Measurements from ENCODE around the gene HNF4A. TPM values are rescaled to one million over a fixed set of nuclear protein-coding genes. Genes with fewer than 3 reads are reported as not detected.

HNF4A gene
- total RNA-seq, 1 donor from 2014 or later, result not detected

- DNase-seq (ENCODE audit: extremely low spot score in 2 of 2), result no peak
- intact Hi-C loops (cut with DNase I), result no loop called here
- H3K36me3 ChIP-seq, result no peaks in the 10 kb centered on the region
- H3K4me3 ChIP-seq, result no peak overlapping the region
- H3K4me1 ChIP-seq, result no peaks in the 10 kb centered on the region
- TF ChIP-seq POLR2A (IDR thresholded peaks at IDR 0.05) (no peak), POLR2AphosphoS5 (IDR thresholded peaks at IDR 0.05; ENCODE audit: insufficient read depth in 1 of 2, low read depth in 1 of 2) (no peak)
- TF ChIP-seq, protein P1, sequence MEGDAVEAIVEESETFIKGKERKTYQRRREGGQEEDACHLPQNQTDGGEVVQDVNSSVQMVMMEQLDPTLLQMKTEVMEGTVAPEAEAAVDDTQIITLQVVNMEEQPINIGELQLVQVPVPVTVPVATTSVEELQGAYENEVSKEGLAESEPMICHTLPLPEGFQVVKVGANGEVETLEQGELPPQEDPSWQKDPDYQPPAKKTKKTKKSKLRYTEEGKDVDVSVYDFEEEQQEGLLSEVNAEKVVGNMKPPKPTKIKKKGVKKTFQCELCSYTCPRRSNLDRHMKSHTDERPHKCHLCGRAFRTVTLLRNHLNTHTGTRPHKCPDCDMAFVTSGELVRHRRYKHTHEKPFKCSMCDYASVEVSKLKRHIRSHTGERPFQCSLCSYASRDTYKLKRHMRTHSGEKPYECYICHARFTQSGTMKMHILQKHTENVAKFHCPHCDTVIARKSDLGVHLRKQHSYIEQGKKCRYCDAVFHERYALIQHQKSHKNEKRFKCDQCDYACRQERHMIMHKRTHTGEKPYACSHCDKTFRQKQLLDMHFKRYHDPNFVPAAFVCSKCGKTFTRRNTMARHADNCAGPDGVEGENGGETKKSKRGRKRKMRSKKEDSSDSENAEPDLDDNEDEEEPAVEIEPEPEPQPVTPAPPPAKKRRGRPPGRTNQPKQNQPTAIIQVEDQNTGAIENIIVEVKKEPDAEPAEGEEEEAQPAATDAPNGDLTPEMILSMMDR (IDR thresholded peaks at IDR 0.05), result no peak
- no peaks in the 10 kb centered on the region for H3K27me3 ChIP-seq
- H3K9me3 ChIP-seq, result no peaks in the 10 kb centered on the region
- H3K27ac ChIP-seq, result no peak overlapping the region
These were observed 94.9 kb downstream of the HNF4A start for GRCh38 chr20:44450281-44450889.

DNA sequence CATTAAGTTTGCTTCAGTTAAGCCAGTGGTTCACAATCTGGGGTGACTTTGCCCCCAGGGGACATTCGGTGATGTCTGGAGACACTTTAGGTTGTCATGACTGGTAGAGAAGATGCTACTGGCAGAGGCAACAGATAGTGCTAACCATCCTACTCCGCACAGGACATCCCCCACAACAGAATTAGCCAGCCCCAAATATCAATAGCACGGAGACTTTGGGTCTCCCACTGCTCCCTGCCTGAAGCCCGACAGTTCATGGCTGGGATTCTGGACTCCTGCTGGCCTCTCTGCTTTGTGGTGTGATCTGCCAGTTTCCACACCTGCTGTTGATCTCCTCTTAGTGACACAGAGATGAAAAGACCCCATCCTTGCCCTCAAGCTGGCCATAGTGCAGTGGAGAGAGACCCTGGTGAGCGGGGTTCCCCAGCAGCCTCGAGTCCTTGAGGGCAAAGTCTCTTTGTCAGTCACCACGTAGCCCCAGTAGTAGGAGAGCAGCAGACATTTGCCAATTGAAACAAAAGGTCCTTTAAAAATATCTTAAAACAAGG, 95.5 kb downstream of the HNF4A start:
- Histone ChIP-seq H3K9me3 (no peaks in the 10 kb centered on the region), H3K4me1 (no peaks in the 10 kb centered on the region), H3K27me3 (no peaks in the 10 kb centered on the region), H3K4me3 (no peak overlapping the region), H3K36me3 (no peaks in the 10 kb centered on the region), H3K27ac (no peak overlapping the region)
- no peak for TF ChIP-seq POLR2AphosphoS5 (IDR thresholded peaks at IDR 0.05; ENCODE audit: insufficient read depth in 1 of 2, low read depth in 1 of 2)
- no peak for TF ChIP-seq POLR2A (IDR thresholded peaks at IDR 0.05)
- TF ChIP-seq, protein P1 (IDR thresholded peaks at IDR 0.05), result no peak
- intact Hi-C loops (cut with DNase I), result no loop called here
- no peak for DNase-seq (ENCODE audit: extremely low spot score in 2 of 2)

- Histone ChIP-seq H3K4me1 (no peaks in the 10 kb centered on the region), H3K27me3 (no peaks in the 10 kb centered on the region), H3K36me3 (no peaks in the 10 kb centered on the region), H3K4me3 (no peak overlapping the region), H3K9me3 (no peaks in the 10 kb centered on the region), H3K27ac (no peak overlapping the region)
- no peak for DNase-seq (ENCODE audit: extremely low spot score in 2 of 2)
- intact Hi-C loops (cut with DNase I), result no loop called here
- no peak for TF ChIP-seq POLR2AphosphoS5 (IDR thresholded peaks at IDR 0.05; ENCODE audit: insufficient read depth in 1 of 2, low read depth in 1 of 2)
- TF ChIP-seq, protein P1 (IDR thresholded peaks at IDR 0.05), result no peak
- no peak for TF ChIP-seq POLR2A (IDR thresholded peaks at IDR 0.05)
These were observed 98.9 kb downstream of the HNF4A start for GRCh38 chr20:44454306-44454963.

- no peak overlapping the region for H3K4me3 ChIP-seq
- no peaks in the 10 kb centered on the region for H3K9me3 ChIP-seq
- H3K27me3 ChIP-seq, result no peaks in the 10 kb centered on the region
- no peak overlapping the region for H3K27ac ChIP-seq
- no peak for DNase-seq (ENCODE audit: extremely low spot score in 2 of 2)
- no peaks in the 10 kb centered on the region for H3K4me1 ChIP-seq
- no peaks in the 10 kb centered on the region for H3K36me3 ChIP-seq
- intact Hi-C loops (cut with DNase I), result no loop called here
- TF ChIP-seq POLR2AphosphoS5 (IDR thresholded peaks at IDR 0.05; ENCODE audit: insufficient read depth in 1 of 2, low read depth in 1 of 2), result no peak
These were observed 99.6 kb downstream of the HNF4A start for GRCh38 chr20:44455126-44455525.

DNA sequence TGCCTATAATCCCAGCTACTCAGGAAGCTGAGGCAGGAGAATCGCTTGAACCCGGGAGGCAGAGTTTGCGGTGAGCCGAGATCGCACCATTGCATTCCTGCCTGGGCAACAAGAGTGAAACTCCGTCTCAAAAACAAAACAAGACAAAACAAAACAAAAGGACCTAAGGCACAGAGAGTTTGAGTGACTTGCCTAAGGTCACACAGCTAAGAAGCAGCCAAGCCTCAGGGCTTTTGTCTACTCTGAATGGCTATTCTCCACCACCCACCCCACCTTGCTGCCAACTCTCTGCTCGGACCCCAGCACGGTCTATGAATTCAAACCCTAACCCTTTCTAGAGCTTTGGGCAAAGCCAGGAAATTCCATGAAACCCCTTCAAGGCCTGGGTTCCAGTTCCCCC, 101.1 kb downstream of the HNF4A start:
- H3K27me3 ChIP-seq, result no peaks in the 10 kb centered on the region
- no peaks in the 10 kb centered on the region for H3K36me3 ChIP-seq
- no peaks in the 10 kb centered on the region for H3K9me3 ChIP-seq
- H3K27ac ChIP-seq, result no peak overlapping the region
- H3K4me3 ChIP-seq, result no peak overlapping the region
- intact Hi-C loops (cut with DNase I), result no loop called here
- DNase-seq (ENCODE audit: extremely low spot score in 2 of 2), result no peak
- H3K4me1 ChIP-seq, result no peaks in the 10 kb centered on the region
- no peak for TF ChIP-seq POLR2A (IDR thresholded peaks at IDR 0.05)

DNA sequence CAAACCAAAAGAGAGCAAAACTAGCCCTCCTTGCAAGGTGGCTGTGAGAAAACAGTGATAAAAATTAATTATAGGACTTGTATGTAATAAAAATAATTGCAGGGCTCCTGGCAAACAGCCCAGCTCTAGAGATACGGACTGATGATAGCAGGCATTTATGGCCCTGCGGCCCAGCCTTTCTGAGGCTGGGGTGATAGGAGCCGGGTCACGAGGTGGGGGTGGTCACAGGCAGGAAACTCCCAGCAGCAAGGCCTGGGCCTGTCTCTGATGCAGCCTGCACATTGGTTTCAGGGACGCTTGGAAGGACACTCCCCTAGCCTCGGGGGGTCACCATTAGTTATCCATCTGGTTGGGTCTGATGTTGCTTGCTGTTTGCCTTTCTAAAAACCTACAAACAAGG, 101.5 kb downstream of the HNF4A start:
- DNase-seq (ENCODE audit: extremely low spot score in 2 of 2), result no peak
- Histone ChIP-seq H3K27me3 (no peaks in the 10 kb centered on the region), H3K4me1 (no peaks in the 10 kb centered on the region), H3K4me3 (no peak overlapping the region), H3K9me3 (no peaks in the 10 kb centered on the region), H3K27ac (no peak overlapping the region), H3K36me3 (no peaks in the 10 kb centered on the region)
- TF ChIP-seq POLR2A (IDR thresholded peaks at IDR 0.05) (no peak), POLR2AphosphoS5 (IDR thresholded peaks at IDR 0.05; ENCODE audit: insufficient read depth in 1 of 2, low read depth in 1 of 2) (no peak)
- TF ChIP-seq, protein P1 (IDR thresholded peaks at IDR 0.05), result no peak
- intact Hi-C loops (cut with DNase I), result no loop called here
